Body of pancreas (tissue), 4 donors: ENCODE measurements around the gene KRT71. TPM values are rescaled to one million over a fixed set of nuclear protein-coding genes. Genes with fewer than 3 reads are reported as not detected.

Experiments
- ATAC-seq: fragments of 150-250 bp; one replicate; pipeline ENCODE4 v1.9.1; 2016
- DNase-seq, 4 donors: peaks; one replicate each; pipeline ENCODE4 v3.0.0-alpha.2; 2019
- H3K27ac ChIP-seq, 4 donors: fragments of 200-600 bp; sonication (generic); 1 replicate in 3 of 4; 2 replicates in 1 of 4; pipeline versions ENCODE4 v1.5.1 to v1.6.1; 2016 to 2019; ENCODE audit warnings: mild to moderate bottlenecking in 1 of 4, mixed read lengths in 1 of 4, moderate library complexity in 1 of 4
- H3K27me3 ChIP-seq, 2 donors: fragments of 200-600 bp; sonication (generic); one replicate each; pipeline ENCODE4 v1.6.0; 2016; ENCODE audit warnings: mild to moderate bottlenecking in 1 of 2
- H3K36me3 ChIP-seq, 2 donors: fragments of 200-600 bp; sonication (generic); replicated peaks in 1 of 2; 2 replicates each; pipeline ENCODE4 v1.5.1; 2016; ENCODE audit warnings: low read depth in 2 of 2; ENCODE audit not compliant: insufficient read depth in 1 of 2
- H3K4me1 ChIP-seq: fragments of 200-600 bp; sonication (generic); one replicate; pipeline ENCODE4 v1.6.0; 2016
- H3K4me3 ChIP-seq, 2 donors: fragments of 200-600 bp; sonication (generic); 1 replicate in 1 of 2; 2 replicates in 1 of 2; pipeline ENCODE4 v1.5.1; 2016 to 2019
- H3K9me3 ChIP-seq, 3 donors: fragments of 200-600 bp; sonication (generic); 1 replicate in 2 of 3; 2 replicates in 1 of 3; pipeline ENCODE4 v1.5.1; 2016
- CTCF ChIP-seq, 7 experiments: fragments of 450-650 bp in 4 of 7; fragments of 200-600 bp in 3 of 7; sonication (generic) in 3 of 7; IDR thresholded peaks; one replicate each; pipeline ENCODE4 v1.5.1; 2016 to 2019; ENCODE audit warnings: antibody characterized with exemption in 7 of 7
- POLR2A ChIP-seq, 3 donors: fragments of 450-650 bp; IDR thresholded peaks; one replicate each; pipeline ENCODE4 v1.6.1; 2016; ENCODE audit warnings: antibody characterized with exemption in 3 of 3, mild to moderate bottlenecking in 2 of 3
- WGBS, 2 donors: methylation state at CpG; one replicate each; pipeline ENCODE4 v1.1.5; 2017; 5-methylcytosine and 5-hydroxymethylcytosine counted together
- intact Hi-C: fragments of 100-400 bp; cut with DNase I; formaldehyde crosslinking; loops from one replicate; pipeline ENCODE4 v1.15.1; 2023
- total RNA-seq, 2 donors: library from RNA; depleted of rRNA; stranded (reverse); fragments of >200 nt; gene quantifications; one replicate each; pipeline ENCODE4 v1.1.0, GENCODE V29; 2016

The KRT71 gene
- total RNA-seq, 2 donors from 2014 or later: not detected

DNA sequence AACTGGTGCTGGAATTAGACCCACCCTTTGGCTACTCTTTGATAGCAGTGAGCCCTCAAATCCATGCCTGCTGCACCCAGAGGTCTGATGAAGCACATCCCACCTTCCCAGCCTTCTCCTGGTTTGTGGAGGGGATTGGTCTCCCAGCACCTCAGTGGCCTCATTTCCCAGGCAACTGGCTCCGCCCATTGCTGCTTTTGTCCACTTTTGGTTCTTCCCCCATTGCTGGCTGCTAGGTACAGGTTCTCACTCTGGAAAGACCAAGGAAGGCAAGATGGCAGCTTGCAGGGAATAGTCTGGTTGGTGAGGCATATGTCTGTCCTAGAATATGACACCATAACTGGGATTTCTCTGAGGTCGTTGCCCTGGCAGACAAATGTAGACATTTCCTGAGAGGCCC is 22.6 kb downstream of the KRT71 start:
- no peaks in the 10 kb centered on the region for H3K27me3 ChIP-seq
- 58 to 70% methylated on average over 2 of the region's 2 CpGs for WGBS, 2 donors
- no peak overlapping the region for H3K27ac ChIP-seq
- DNase-seq (no peak), ATAC-seq (no peak)
- intact Hi-C loops: no loop called here
- H3K9me3 ChIP-seq: no peaks in the 10 kb centered on the region
- no peak overlapping the region for H3K4me3 ChIP-seq
- H3K4me1 ChIP-seq: peaks cover 7% of the 10 kb centered on the region
- TF ChIP-seq POLR2A (IDR thresholded peaks at IDR 0.05): no peak
- H3K36me3 ChIP-seq: no peaks in the 10 kb centered on the region

- TF ChIP-seq CTCF (IDR thresholded peaks at IDR 0.05): no peak
- no peak for TF ChIP-seq POLR2A (IDR thresholded peaks at IDR 0.05)
- no peak for DNase-seq
- ATAC-seq: no peak
- peaks cover 7% of the 10 kb centered on the region for H3K4me1 ChIP-seq
- no peaks in the 10 kb centered on the region for H3K27me3 ChIP-seq
- H3K27ac ChIP-seq: peak overlapping the region in 1 of 4 donors; percentile 79
- no peaks in the 10 kb centered on the region for H3K9me3 ChIP-seq
- H3K36me3 ChIP-seq: no peaks in the 10 kb centered on the region
- H3K4me3 ChIP-seq: no peak overlapping the region
- intact Hi-C loops: no loop called here
- WGBS, 2 donors: 86 to 91% methylated on average over 9 of the region's 9 CpGs
Observed at GRCh38 chr12:52529846-52530245, 23.1 kb downstream of the KRT71 start.

DNA sequence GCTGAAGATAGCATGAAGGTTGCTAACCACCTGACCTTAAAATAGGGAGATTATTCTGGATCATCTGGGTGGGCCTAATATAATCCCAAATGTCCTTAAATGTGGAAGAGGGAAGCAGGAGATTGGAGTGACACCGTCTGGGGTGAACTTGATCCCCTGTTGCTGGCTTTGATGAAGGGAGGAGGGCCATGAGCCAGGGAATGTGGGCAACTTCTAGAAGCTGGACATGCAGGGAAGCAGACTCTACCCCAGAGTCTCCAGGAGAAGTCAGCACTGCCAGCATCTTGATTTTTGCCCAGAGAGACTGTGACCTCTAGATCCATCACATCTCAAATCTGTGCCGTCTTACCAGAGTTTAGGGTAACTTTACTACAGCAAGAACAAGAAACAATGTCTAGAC is 23.5 kb downstream of the KRT71 start:
- ATAC-seq: no peak
- TF ChIP-seq CTCF (IDR thresholded peaks at IDR 0.05): no peak
- TF ChIP-seq POLR2A (IDR thresholded peaks at IDR 0.05): no peak
- intact Hi-C loops: no loop called here
- no peak for DNase-seq
- no peaks in the 10 kb centered on the region for H3K27me3 ChIP-seq
- H3K36me3 ChIP-seq: no peaks in the 10 kb centered on the region
- peak overlapping the region in 2 of 4 donors; percentile 39 to 79 for H3K27ac ChIP-seq
- H3K4me1 ChIP-seq: peaks cover 7% of the 10 kb centered on the region
- H3K4me3 ChIP-seq: no peak overlapping the region
- 85 to 94% methylated on average over 2 of the region's 2 CpGs for whole genome bisulfite sequencing, 2 donors
- no peaks in the 10 kb centered on the region for H3K9me3 ChIP-seq

- H3K4me1 ChIP-seq: peaks cover 7% of the 10 kb centered on the region
- intact Hi-C loops: no loop called here
- H3K36me3 ChIP-seq: no peaks in the 10 kb centered on the region
- no peak overlapping the region for H3K4me3 ChIP-seq
- H3K27ac ChIP-seq: peak overlapping the region in 3 of 4 donors; percentile 12 to 79 (median 39)
- ATAC-seq (peak; percentile 80), DNase-seq (peak; percentile 46 to 60 (median 53))
- TF ChIP-seq POLR2A (IDR thresholded peaks at IDR 0.05): no peak
- no peaks in the 10 kb centered on the region for H3K9me3 ChIP-seq
- no peaks in the 10 kb centered on the region for H3K27me3 ChIP-seq
- WGBS, 2 donors: 38 to 60% methylated on average over 5 to 8 of the region's 8 CpGs
Observed at GRCh38 chr12:52528641-52529143, 24.3 kb downstream of the KRT71 start.

GRCh38 chr12:52527121-52527800 is 25.7 kb downstream of the KRT71 start:
- DNase-seq (peak in 1 of 4 donors; percentile 6), ATAC-seq (no peak)
- TF ChIP-seq CTCF (IDR thresholded peaks at IDR 0.05): no peak
- TF ChIP-seq POLR2A (IDR thresholded peaks at IDR 0.05): no peak
- peaks cover 17% of the 10 kb centered on the region for H3K4me1 ChIP-seq
- H3K27ac ChIP-seq: no peak overlapping the region
- no peaks in the 10 kb centered on the region for H3K36me3 ChIP-seq
- H3K4me3 ChIP-seq: no peak overlapping the region
- intact Hi-C loops: no loop called here
- no peaks in the 10 kb centered on the region for H3K27me3 ChIP-seq
- 33 to 76% methylated on average over 3 to 4 of the region's 4 CpGs for WGBS, 2 donors
- H3K9me3 ChIP-seq: no peaks in the 10 kb centered on the region
